SK-N-SH treated with all-trans-retinoic acid at 6 μM for 48 hours (cell line): Measurements from ENCODE around the gene MIR17HG.
"Not testable (repeated sequence)": the region's sequence is repeated elsewhere in the genome, so short reads cannot be mapped to it uniquely, and the experiment has no call there.

ENCODE experiments used
- ATAC-seq: fragments of 200-7000 bp; cut with Tn5 transposase; 3 replicates; pipeline ENCODE4 v1.9.1; 2020; ENCODE audit warnings: mild to moderate bottlenecking, moderate library complexity
- ARNTL ChIP-seq: fragments of 450-650 bp; formaldehyde crosslinking; IDR thresholded peaks from 2 replicates; pipeline ENCODE4 v1.5.0; 2020; ENCODE audit warnings: low read depth, mild to moderate bottlenecking, moderate library complexity, borderline replicate concordance
- BACH2 ChIP-seq: fragments of 250-450 bp; sonication (Bioruptor Pico); IDR thresholded peaks from 2 replicates; pipeline ENCODE4 v1.9.0; 2021; ENCODE audit warnings: mild to moderate bottlenecking, borderline replicate concordance
- CREB5 ChIP-seq: fragments of 250-450 bp; sonication (Bioruptor Pico); IDR thresholded peaks from 2 replicates; pipeline ENCODE4 v1.5.1; 2020; ENCODE audit warnings: low read depth, mild to moderate bottlenecking, moderate library complexity
- CSDC2 ChIP-seq: fragments of 250-450 bp; sonication (Bioruptor Pico); IDR thresholded peaks from 2 replicates; pipeline ENCODE4 v1.5.0; 2020; ENCODE audit warnings: mild to moderate bottlenecking, moderate library complexity
- ESRRG ChIP-seq: fragments of 250-450 bp; sonication (Bioruptor Pico); IDR thresholded peaks from 2 replicates; pipeline ENCODE4 v1.6.1; 2021; ENCODE audit warnings: mild to moderate bottlenecking
- GLIS3 ChIP-seq: fragments of 250-450 bp; sonication (Bioruptor Pico); IDR thresholded peaks from 2 replicates; pipeline ENCODE4 v1.5.0; 2020; ENCODE audit warnings: mild to moderate bottlenecking, moderate library complexity
- ISL1 ChIP-seq: fragments of 250-450 bp; sonication (Bioruptor Pico); IDR thresholded peaks from 2 replicates; pipeline ENCODE4 v2.1.2; 2022; ENCODE audit warnings: mild to moderate bottlenecking, moderate library complexity
- OSR1 ChIP-seq: fragments of 250-450 bp; sonication (Bioruptor Pico); IDR thresholded peaks from 2 replicates; pipeline ENCODE4 v1.8.0; 2022; ENCODE audit warnings: moderate library complexity, mild to moderate bottlenecking, inconsistent platforms
- POU6F1 ChIP-seq: fragments of 250-450 bp; sonication (Bioruptor Pico); IDR thresholded peaks from 2 replicates; pipeline ENCODE4 v1.8.0; 2021; ENCODE audit warnings: low read depth, mild to moderate bottlenecking, moderate library complexity, borderline replicate concordance
- PPARA ChIP-seq: fragments of 250-450 bp; sonication (Bioruptor Pico); IDR thresholded peaks from 2 replicates; pipeline ENCODE4 v1.5.0; 2020; ENCODE audit warnings: mild to moderate bottlenecking, borderline replicate concordance
- RARB ChIP-seq: fragments of 250-450 bp; sonication (Bioruptor Pico); IDR thresholded peaks from 2 replicates; pipeline ENCODE4 v1.8.0; 2021; ENCODE audit warnings: mild to moderate bottlenecking, moderate library complexity
- SNAI2 ChIP-seq: fragments of 250-450 bp; sonication (Bioruptor Pico); IDR thresholded peaks from 2 replicates; pipeline ENCODE4 v1.5.0; 2020; ENCODE audit warnings: mild to moderate bottlenecking, moderate library complexity
- TCF4 ChIP-seq: fragments of 250-450 bp; sonication (Bioruptor Pico); IDR thresholded peaks from 2 replicates; pipeline ENCODE4 v1.8.0; 2021; ENCODE audit warnings: mild to moderate bottlenecking, moderate library complexity, borderline replicate concordance
- TOX ChIP-seq: fragments of 250-450 bp; sonication (Bioruptor Pico); IDR thresholded peaks from 2 replicates; pipeline ENCODE4 v1.8.0; 2021; ENCODE audit warnings: mild to moderate bottlenecking, moderate library complexity, borderline replicate concordance
- ZC3H10 ChIP-seq: fragments of 250-450 bp; sonication (Bioruptor Pico); IDR thresholded peaks from 2 replicates; pipeline ENCODE4 v1.5.1; 2021; ENCODE audit warnings: mild to moderate bottlenecking, moderate library complexity
- ZFP3 ChIP-seq: fragments of 250-450 bp; sonication (Bioruptor Pico); IDR thresholded peaks from 2 replicates; pipeline ENCODE4 v1.5.0; 2020; ENCODE audit warnings: mild to moderate bottlenecking, moderate library complexity
- ZFP30 ChIP-seq: fragments of 450-650 bp; formaldehyde crosslinking; IDR thresholded peaks from 2 replicates; pipeline ENCODE4 v1.5.0; 2022; ENCODE audit warnings: mild to moderate bottlenecking, moderate library complexity
- ZNF565 ChIP-seq: fragments of 450-650 bp; formaldehyde crosslinking; conservative IDR thresholded peaks from 2 replicates; pipeline ENCODE4 v1.5.0; 2020; ENCODE audit warnings: low read depth, mild to moderate bottlenecking, moderate library complexity
- ZNF70 ChIP-seq: fragments of 450-650 bp; formaldehyde crosslinking; IDR thresholded peaks from 2 replicates; pipeline ENCODE4 v1.5.0; 2020; ENCODE audit warnings: mild to moderate bottlenecking, moderate library complexity
- ZNF8 ChIP-seq: fragments of 450-650 bp; formaldehyde crosslinking; IDR thresholded peaks from 2 replicates; pipeline ENCODE4 v1.5.0; 2020; ENCODE audit warnings: mild to moderate bottlenecking, moderate library complexity
- TF ChIP-seq, protein P1 (sequence below): fragments of 250-450 bp; sonication (Bioruptor Pico); IDR thresholded peaks from 2 replicates; pipeline ENCODE4 v1.5.0; 2020; ENCODE audit warnings: mild to moderate bottlenecking, moderate library complexity
- TF ChIP-seq, protein P2 (sequence below): fragments of 250-450 bp; sonication (Bioruptor Pico); IDR thresholded peaks from 2 replicates; pipeline ENCODE4 v1.5.1; 2021; ENCODE audit warnings: mild to moderate bottlenecking, moderate library complexity

MIR17HG gene

DNA sequence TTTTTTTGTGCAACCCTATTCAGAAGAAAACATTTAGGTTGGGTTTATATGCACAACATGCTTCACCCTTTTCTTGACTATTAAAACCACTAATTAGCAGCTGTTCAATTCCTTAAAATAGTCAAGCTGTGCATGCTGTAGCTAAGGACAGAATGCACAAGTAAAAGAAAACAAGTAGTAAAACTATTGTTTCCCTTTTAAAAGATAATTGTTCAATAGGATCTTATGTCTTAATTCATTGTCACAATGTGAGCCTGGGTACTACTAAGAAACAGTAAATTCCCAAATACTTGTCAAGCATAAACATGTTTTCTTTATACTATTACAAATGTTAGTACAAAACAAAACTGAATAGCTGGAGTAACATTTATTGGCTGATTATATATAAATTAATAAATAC, 32.6 kb upstream of the MIR17HG start:
- TF ChIP-seq POU6F1 (CRISPR knock-in tag) (no peak), CREB5 (CRISPR knock-in tag) (no peak), CSDC2 (no peak), ZC3H10 (CRISPR knock-in tag) (no peak), SNAI2 (CRISPR knock-in tag) (no peak), TOX (CRISPR knock-in tag) (no peak), ARNTL (CRISPR knock-in tag) (no peak), GLIS3 (CRISPR knock-in tag) (no peak), ZNF8 (CRISPR knock-in tag) (no peak), ISL1 (no peak), ZNF565 (CRISPR knock-in tag) (no peak), ZFP30 (no peak), RARB (CRISPR knock-in tag) (no peak)
- TF ChIP-seq, protein P1, sequence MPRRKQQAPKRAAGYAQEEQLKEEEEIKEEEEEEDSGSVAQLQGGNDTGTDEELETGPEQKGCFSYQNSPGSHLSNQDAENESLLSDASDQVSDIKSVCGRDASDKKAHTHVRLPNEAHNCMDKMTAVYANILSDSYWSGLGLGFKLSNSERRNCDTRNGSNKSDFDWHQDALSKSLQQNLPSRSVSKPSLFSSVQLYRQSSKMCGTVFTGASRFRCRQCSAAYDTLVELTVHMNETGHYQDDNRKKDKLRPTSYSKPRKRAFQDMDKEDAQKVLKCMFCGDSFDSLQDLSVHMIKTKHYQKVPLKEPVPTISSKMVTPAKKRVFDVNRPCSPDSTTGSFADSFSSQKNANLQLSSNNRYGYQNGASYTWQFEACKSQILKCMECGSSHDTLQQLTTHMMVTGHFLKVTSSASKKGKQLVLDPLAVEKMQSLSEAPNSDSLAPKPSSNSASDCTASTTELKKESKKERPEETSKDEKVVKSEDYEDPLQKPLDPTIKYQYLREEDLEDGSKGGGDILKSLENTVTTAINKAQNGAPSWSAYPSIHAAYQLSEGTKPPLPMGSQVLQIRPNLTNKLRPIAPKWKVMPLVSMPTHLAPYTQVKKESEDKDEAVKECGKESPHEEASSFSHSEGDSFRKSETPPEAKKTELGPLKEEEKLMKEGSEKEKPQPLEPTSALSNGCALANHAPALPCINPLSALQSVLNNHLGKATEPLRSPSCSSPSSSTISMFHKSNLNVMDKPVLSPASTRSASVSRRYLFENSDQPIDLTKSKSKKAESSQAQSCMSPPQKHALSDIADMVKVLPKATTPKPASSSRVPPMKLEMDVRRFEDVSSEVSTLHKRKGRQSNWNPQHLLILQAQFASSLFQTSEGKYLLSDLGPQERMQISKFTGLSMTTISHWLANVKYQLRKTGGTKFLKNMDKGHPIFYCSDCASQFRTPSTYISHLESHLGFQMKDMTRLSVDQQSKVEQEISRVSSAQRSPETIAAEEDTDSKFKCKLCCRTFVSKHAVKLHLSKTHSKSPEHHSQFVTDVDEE (CRISPR knock-in tag), result no peak
- no peak for ATAC-seq

GRCh38 chr13:91318886-91319285, 28.6 kb upstream of the MIR17HG start:
- TF ChIP-seq OSR1 (CRISPR knock-in tag), result no peak
- no peak for TF ChIP-seq ZNF8 (CRISPR knock-in tag)
- no peak for TF ChIP-seq ISL1
- no peak for TF ChIP-seq BACH2 (CRISPR knock-in tag)
- TF ChIP-seq, protein P2, sequence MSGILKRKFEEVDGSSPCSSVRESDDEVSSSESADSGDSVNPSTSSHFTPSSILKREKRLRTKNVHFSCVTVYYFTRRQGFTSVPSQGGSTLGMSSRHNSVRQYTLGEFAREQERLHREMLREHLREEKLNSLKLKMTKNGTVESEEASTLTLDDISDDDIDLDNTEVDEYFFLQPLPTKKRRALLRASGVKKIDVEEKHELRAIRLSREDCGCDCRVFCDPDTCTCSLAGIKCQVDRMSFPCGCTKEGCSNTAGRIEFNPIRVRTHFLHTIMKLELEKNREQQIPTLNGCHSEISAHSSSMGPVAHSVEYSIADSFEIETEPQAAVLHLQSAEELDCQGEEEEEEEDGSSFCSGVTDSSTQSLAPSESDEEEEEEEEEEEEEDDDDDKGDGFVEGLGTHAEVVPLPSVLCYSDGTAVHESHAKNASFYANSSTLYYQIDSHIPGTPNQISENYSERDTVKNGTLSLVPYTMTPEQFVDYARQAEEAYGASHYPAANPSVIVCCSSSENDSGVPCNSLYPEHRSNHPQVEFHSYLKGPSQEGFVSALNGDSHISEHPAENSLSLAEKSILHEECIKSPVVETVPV, result no peak
- ATAC-seq, result no peak

DNA sequence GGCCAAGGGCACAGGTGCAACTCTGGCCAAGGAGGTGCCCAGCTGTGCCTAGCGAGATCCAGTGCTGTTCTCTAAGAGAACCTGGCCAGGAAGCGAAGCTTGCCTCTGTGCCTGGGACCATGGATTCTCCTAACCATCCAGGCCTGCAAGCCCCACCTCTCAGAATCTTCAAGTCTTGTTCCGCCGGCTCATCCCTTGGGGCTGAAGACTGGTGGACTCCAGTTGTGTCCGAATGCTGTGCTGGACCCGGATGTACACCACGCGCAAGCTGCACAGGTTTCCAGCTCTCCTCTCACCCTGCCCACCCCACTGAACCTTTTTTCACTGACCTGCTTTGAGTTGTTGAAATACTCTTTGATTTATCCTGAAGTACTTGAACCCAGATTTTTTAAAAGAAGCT, 27.5 kb upstream of the MIR17HG start:
- ATAC-seq, result no peak
- no peak for TF ChIP-seq GLIS3 (CRISPR knock-in tag)
- no peak for TF ChIP-seq PPARA (CRISPR knock-in tag)
- no peak for TF ChIP-seq ZNF8 (CRISPR knock-in tag)
- TF ChIP-seq ARNTL (CRISPR knock-in tag), result no peak
- TF ChIP-seq SNAI2 (CRISPR knock-in tag), result no peak
- no peak for TF ChIP-seq RARB (CRISPR knock-in tag)
- TF ChIP-seq BACH2 (CRISPR knock-in tag), result no peak
- TF ChIP-seq, protein P1 (CRISPR knock-in tag), result no peak
- no peak for TF ChIP-seq ZNF70 (CRISPR knock-in tag)
- TF ChIP-seq ZNF565 (CRISPR knock-in tag), result no peak
- TF ChIP-seq TOX (CRISPR knock-in tag), result no peak
- no peak for TF ChIP-seq CSDC2
- TF ChIP-seq ESRRG (CRISPR knock-in tag), result no peak
- TF ChIP-seq TCF4 (CRISPR knock-in tag), result no peak
- TF ChIP-seq ZFP3, result no peak
- TF ChIP-seq, protein P2, result no peak
- no peak for TF ChIP-seq ISL1

DNA sequence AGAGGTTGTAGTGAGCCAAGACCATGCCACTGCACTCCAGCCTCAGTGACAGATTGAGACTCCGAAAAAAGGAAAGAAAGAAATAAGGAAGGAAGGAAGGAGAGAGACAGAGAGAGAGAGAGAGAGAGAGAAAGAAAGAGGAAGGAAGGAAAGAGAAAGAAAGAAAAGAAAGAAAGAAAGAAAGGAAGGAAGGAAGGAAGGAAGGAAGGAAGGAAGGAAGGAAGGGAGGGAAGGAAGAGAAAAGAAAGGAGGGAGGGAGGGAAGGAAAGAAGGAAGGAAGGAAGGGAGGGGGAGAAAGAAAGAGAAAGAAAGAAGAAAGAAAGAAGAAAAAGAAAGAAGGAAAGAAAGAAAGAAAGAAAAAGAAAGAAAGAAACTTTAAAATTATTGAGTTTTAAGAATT, 26.5 kb upstream of the MIR17HG start:
- not testable (repeated sequence) for ATAC-seq
